Measurements from ENCODE around the gene THAP6. TPM values are rescaled to one million over a fixed set of nuclear protein-coding genes. Genes with fewer than 3 reads are reported as not detected.
"Not testable (repeated sequence)": the region's sequence is repeated elsewhere in the genome, so short reads cannot be mapped to it uniquely, and the experiment has no call there.

The THAP6 gene
- total RNA-seq, 4 donors from 2014 or later = 5.3 to 17.9 (median 7.3) TPM

- DNase-seq = no peak
- no peaks in the 10 kb centered on the region for H3K27me3 ChIP-seq
- intact Hi-C loops (cut with DNase I) = no loop called here
- H3K4me1 ChIP-seq = no peaks in the 10 kb centered on the region
- no peaks in the 10 kb centered on the region for H3K9me3 ChIP-seq
- 81 to 84% methylated on average over 1 of the region's 1 CpG for WGBS, 2 donors
- H3K4me3 ChIP-seq = no peak overlapping the region
- H3K27ac ChIP-seq = no peak overlapping the region
- peaks cover 0 to 92% (median 9%) of the 10 kb centered on the region in 3 donors for H3K36me3 ChIP-seq
- no peak for TF ChIP-seq CTCF (IDR thresholded peaks at IDR 0.05)
- no peak for TF ChIP-seq POLR2A (IDR thresholded peaks at IDR 0.05)
Measured at GRCh38 chr4:75525086-75525485, 10.8 kb downstream of the THAP6 start.

GRCh38 chr4:75525910-75526309, 11.6 kb downstream of the THAP6 start:
- H3K4me3 ChIP-seq = no peak overlapping the region
- TF ChIP-seq CTCF (IDR thresholded peaks at IDR 0.05) (no peak), POLR2A (IDR thresholded peaks at IDR 0.05) (no peak)
- H3K27ac ChIP-seq = no peak overlapping the region
- intact Hi-C loops (cut with DNase I) = no loop called here
- H3K27me3 ChIP-seq = no peaks in the 10 kb centered on the region
- H3K36me3 ChIP-seq = peaks cover 0 to 99% (median 9%) of the 10 kb centered on the region in 3 donors
- H3K9me3 ChIP-seq = no peaks in the 10 kb centered on the region
- 92 to 100% methylated on average over 1 of the region's 1 CpG for WGBS, 2 donors
- DNase-seq = no peak
- no peaks in the 10 kb centered on the region for H3K4me1 ChIP-seq

- Histone ChIP-seq H3K27ac (no peak overlapping the region), H3K9me3 (peaks cover 0 to 15% (median 0%) of the 10 kb centered on the region in 3 donors), H3K36me3 (peaks cover 4 to 99% (median 9%) of the 10 kb centered on the region in 3 donors), H3K4me1 (no peaks in the 10 kb centered on the region), H3K4me3 (no peak overlapping the region), H3K27me3 (no peaks in the 10 kb centered on the region)
- no peak for DNase-seq
- TF ChIP-seq POLR2A (IDR thresholded peaks at IDR 0.05) (no peak), CTCF (IDR thresholded peaks at IDR 0.05) (no peak)
- intact Hi-C loops (cut with DNase I) = no loop called here
Measured at GRCh38 chr4:75527482-75527881, 13.2 kb downstream of the THAP6 start.

GRCh38 chr4:75530556-75531322, 16.5 kb downstream of the THAP6 start:
- peaks cover 4 to 80% (median 9%) of the 10 kb centered on the region in 3 donors for H3K36me3 ChIP-seq
- DNase-seq = no peak
- intact Hi-C loops (cut with DNase I) = no loop called here
- TF ChIP-seq POLR2A (IDR thresholded peaks at IDR 0.05) (no peak), CTCF (IDR thresholded peaks at IDR 0.05) (no peak)
- H3K4me3 ChIP-seq = no peak overlapping the region
- no peaks in the 10 kb centered on the region for H3K4me1 ChIP-seq
- H3K27me3 ChIP-seq = no peaks in the 10 kb centered on the region
- 91 to 100% methylated on average over 2 of the region's 2 CpGs for whole genome bisulfite sequencing, 2 donors
- H3K9me3 ChIP-seq = peaks cover 0 to 26% (median 8%) of the 10 kb centered on the region in 3 donors
- no peak overlapping the region for H3K27ac ChIP-seq

- H3K27ac ChIP-seq; intact Hi-C loops (cut with DNase I); DNase-seq; H3K27me3 ChIP-seq; H3K4me1 ChIP-seq; H3K4me3 ChIP-seq: not testable (repeated sequence)
- 96% methylated on average over 5 to 7 of the region's 7 CpGs for WGBS, 2 donors
- Histone ChIP-seq H3K9me3 (peaks cover 0 to 26% (median 8%) of the 10 kb centered on the region in 3 donors), H3K36me3 (peaks cover 4 to 71% (median 7%) of the 10 kb centered on the region in 3 donors)
Measured at GRCh38 chr4:75531536-75532143, 17.4 kb downstream of the THAP6 start.

- intact Hi-C loops (cut with DNase I); H3K4me1 ChIP-seq; H3K27me3 ChIP-seq; H3K4me3 ChIP-seq; H3K27ac ChIP-seq; DNase-seq: not testable (repeated sequence)
- WGBS, 2 donors = 91 to 95% methylated on average over 4 of the region's 4 CpGs
- H3K9me3 ChIP-seq = peaks cover 0 to 26% (median 8%) of the 10 kb centered on the region in 3 donors
- peaks cover 0 to 53% (median 4%) of the 10 kb centered on the region in 3 donors for H3K36me3 ChIP-seq
Measured at GRCh38 chr4:75533339-75533887, 19.1 kb downstream of the THAP6 start.

GRCh38 chr4:75533926-75534325, 19.7 kb downstream of the THAP6 start:
- H3K36me3 ChIP-seq = peaks cover 0 to 48% (median 4%) of the 10 kb centered on the region in 3 donors
- intact Hi-C loops (cut with DNase I); DNase-seq: not testable (repeated sequence)

GRCh38 chr4:75537308-75537707, 23.0 kb downstream of the THAP6 start:
- H3K27ac ChIP-seq; DNase-seq; H3K4me1 ChIP-seq; intact Hi-C loops (cut with DNase I); H3K27me3 ChIP-seq; H3K4me3 ChIP-seq: not testable (repeated sequence)
- H3K36me3 ChIP-seq = peaks cover 0 to 15% (median 0%) of the 10 kb centered on the region in 3 donors
- WGBS, 2 donors = 91 to 94% methylated on average over 6 of the region's 6 CpGs
- H3K9me3 ChIP-seq = peaks cover 0 to 13% (median 8%) of the 10 kb centered on the region in 3 donors

More at GRCh38 chr4:75533926-75534325, 19.7 kb downstream of the THAP6 start:
- H3K27ac ChIP-seq, H3K27me3 ChIP-seq, H3K4me3 ChIP-seq, H3K4me1 ChIP-seq: not testable (repeated sequence)
- H3K9me3 ChIP-seq = peaks cover 0 to 26% (median 8%) of the 10 kb centered on the region in 3 donors

All from esophagus squamous epithelium (tissue), 5 donors.